ENCODE data around the gene WDR54. TPM values are rescaled to one million over a fixed set of nuclear protein-coding genes. Genes with fewer than 3 reads are reported as not detected.

Gene WDR54
- total and polyA plus RNA-seq, 3 donors from 2014 or later = 27.5 to 90.6 (median 31.7) TPM

GRCh38 chr2:74425523-74425922 is 4.0 kb downstream of the WDR54 start:
- Histone ChIP-seq H3K4me1 (no peaks in the 10 kb centered on the region), H3K36me3 (ENCODE audit: low read depth, missing control alignments) (no peaks in the 10 kb centered on the region), H3K27ac (no peak overlapping the region), H3K9me3 (no peaks in the 10 kb centered on the region), H3K27me3 (no peaks in the 10 kb centered on the region), H3K4me3 (no peak overlapping the region)
- WGBS, 2 donors = 49 to 77% methylated on average over 3 to 7 of the region's 7 CpGs
- TF ChIP-seq CTCF (IDR thresholded peaks at IDR 0.05) (no peak), POLR2A (IDR thresholded peaks at IDR 0.05) (no peak)
- intact Hi-C loops (cut with DNase I; ENCODE audit: low total_unique reads) = no loop called here
- no peak for DNase-seq

- no peaks in the 10 kb centered on the region for H3K36me3 ChIP-seq (ENCODE audit: low read depth, missing control alignments)
- no peak overlapping the region for H3K27ac ChIP-seq
- intact Hi-C loops (cut with DNase I; ENCODE audit: low total_unique reads) = no loop called here
- 87 to 92% methylated on average over 12 to 14 of the region's 14 CpGs for WGBS, 2 donors
- no peaks in the 10 kb centered on the region for H3K9me3 ChIP-seq
- no peak for TF ChIP-seq POLR2A (IDR thresholded peaks at IDR 0.05)
- TF ChIP-seq CTCF (IDR thresholded peaks at IDR 0.05) = no peak
- H3K27me3 ChIP-seq = no peaks in the 10 kb centered on the region
- no peak overlapping the region for H3K4me3 ChIP-seq
- DNase-seq = no peak
- H3K4me1 ChIP-seq = no peaks in the 10 kb centered on the region
These were observed 4.7 kb downstream of the WDR54 start for GRCh38 chr2:74426181-74426758.

- Histone ChIP-seq H3K9me3 (no peaks in the 10 kb centered on the region), H3K4me3 (no peak overlapping the region), H3K27me3 (no peaks in the 10 kb centered on the region), H3K36me3 (ENCODE audit: low read depth, missing control alignments) (no peaks in the 10 kb centered on the region), H3K27ac (no peak overlapping the region), H3K4me1 (no peaks in the 10 kb centered on the region)
- intact Hi-C loops (cut with DNase I; ENCODE audit: low total_unique reads) = no loop called here
- no peak for DNase-seq
- 82 to 90% methylated on average over 3 of the region's 3 CpGs for WGBS, 2 donors
- TF ChIP-seq POLR2A (IDR thresholded peaks at IDR 0.05) (no peak), CTCF (IDR thresholded peaks at IDR 0.05) (no peak)
These were observed 6.0 kb downstream of the WDR54 start for GRCh38 chr2:74427551-74427950.

- no peak overlapping the region for H3K27ac ChIP-seq
- WGBS, 2 donors = 89 to 94% methylated on average over 4 to 5 of the region's 5 CpGs
- H3K4me1 ChIP-seq = no peaks in the 10 kb centered on the region
- DNase-seq = no peak
- H3K4me3 ChIP-seq = no peak overlapping the region
- intact Hi-C loops (cut with DNase I; ENCODE audit: low total_unique reads) = no loop called here
- no peak for TF ChIP-seq CTCF (IDR thresholded peaks at IDR 0.05)
- TF ChIP-seq POLR2A (IDR thresholded peaks at IDR 0.05) = no peak
- no peaks in the 10 kb centered on the region for H3K9me3 ChIP-seq
- H3K36me3 ChIP-seq (ENCODE audit: low read depth, missing control alignments) = no peaks in the 10 kb centered on the region
- H3K27me3 ChIP-seq = no peaks in the 10 kb centered on the region
These were observed 7.1 kb downstream of the WDR54 start for GRCh38 chr2:74428675-74429074.
